Glutamatergic neuron (in vitro differentiated cells): ENCODE measurements around the gene FUBP3. TPM values are rescaled to one million over a fixed set of nuclear protein-coding genes. Genes with fewer than 3 reads are reported as not detected.

ENCODE experiments used
- DNase-seq: peaks from one replicate; pipeline ENCODE4 v3.0.0; 2022
- H3K27ac Mint-ChIP-seq: one replicate; pipeline ENCODE4 v1.8.0; 2020; ENCODE audit warnings: mild to moderate bottlenecking, mixed read lengths, inconsistent platforms; ENCODE audit not compliant: unreplicated experiment
- H3K27me3 Mint-ChIP-seq: one replicate; pipeline ENCODE4 v1.8.0; 2020; ENCODE audit warnings: mild to moderate bottlenecking, moderate library complexity, mixed read lengths, inconsistent platforms; ENCODE audit not compliant: unreplicated experiment
- H3K36me3 Mint-ChIP-seq: one replicate; pipeline ENCODE4 v1.8.0; 2020; ENCODE audit warnings: mild to moderate bottlenecking, mixed read lengths, inconsistent platforms; ENCODE audit not compliant: unreplicated experiment
- H3K4me1 Mint-ChIP-seq: one replicate; pipeline ENCODE4 v1.8.0; 2020; ENCODE audit warnings: mild to moderate bottlenecking, low read depth, mixed read lengths, inconsistent platforms; ENCODE audit not compliant: unreplicated experiment
- H3K4me3 Mint-ChIP-seq: one replicate; pipeline ENCODE4 v1.8.0; 2020; ENCODE audit warnings: mild to moderate bottlenecking, mixed read lengths, inconsistent platforms; ENCODE audit not compliant: unreplicated experiment
- H3K9me3 Mint-ChIP-seq: one replicate; pipeline ENCODE4 v1.8.0; 2020; ENCODE audit warnings: mild to moderate bottlenecking, moderate library complexity, mixed read lengths, inconsistent platforms; ENCODE audit not compliant: unreplicated experiment
- CTCF ChIP-seq: fragments of 200-600 bp; sonication (generic); IDR thresholded peaks from one replicate; pipeline ENCODE4 v1.5.0; 2021; ENCODE audit not compliant: partially characterized antibody, unreplicated experiment
- total RNA-seq: library from RNA; stranded (reverse); fragmentation: NEBNext Ultra II Directional; extraction: Animal tissue kit (Norgen Biotek cat#: 25700); gene quantifications from one replicate; pipeline ENCODE4 v1.2.1, GENCODE V29; 2021; ENCODE audit not compliant: unreplicated experiment

Gene FUBP3
- total RNA-seq, 1 donor from 2014 or later, result 76.8 TPM

- Mint-ChIP-seq H3K9me3 (peaks cover 8% of the 10 kb centered on the region), H3K4me3 (no peak overlapping the region), H3K4me1 (peaks cover 19% of the 10 kb centered on the region), H3K27me3 (peaks cover 9% of the 10 kb centered on the region), H3K27ac (no peak overlapping the region), H3K36me3 (no peaks in the 10 kb centered on the region)
- no peak for DNase-seq
- no peak for TF ChIP-seq CTCF
Observed at GRCh38 chr9:130675396-130675795, 96.0 kb downstream of the FUBP3 start.

GRCh38 chr9:130677252-130677651 lies 97.9 kb downstream of the FUBP3 start:
- H3K36me3 Mint-ChIP-seq, result no peaks in the 10 kb centered on the region
- no peak for DNase-seq
- H3K27ac Mint-ChIP-seq, result no peak overlapping the region
- TF ChIP-seq CTCF, result no peak
- peaks cover 9% of the 10 kb centered on the region for H3K27me3 Mint-ChIP-seq
- H3K4me3 Mint-ChIP-seq, result no peak overlapping the region
- peaks cover 13% of the 10 kb centered on the region for H3K4me1 Mint-ChIP-seq
- H3K9me3 Mint-ChIP-seq, result peaks cover 7% of the 10 kb centered on the region

- H3K27ac Mint-ChIP-seq, result no peak overlapping the region
- peak; percentile 89 for DNase-seq
- H3K4me3 Mint-ChIP-seq, result no peak overlapping the region
- H3K36me3 Mint-ChIP-seq, result peaks cover 8% of the 10 kb centered on the region
- no peak for TF ChIP-seq CTCF
- H3K27me3 Mint-ChIP-seq, result peaks cover 6% of the 10 kb centered on the region
- H3K4me1 Mint-ChIP-seq, result peaks cover 5% of the 10 kb centered on the region
- peaks cover 4% of the 10 kb centered on the region for H3K9me3 Mint-ChIP-seq
Observed at GRCh38 chr9:130680836-130681768, 101.7 kb downstream of the FUBP3 start.

GRCh38 chr9:130681769-130682420 lies 102.5 kb downstream of the FUBP3 start:
- Mint-ChIP-seq H3K36me3 (peaks cover 8% of the 10 kb centered on the region), H3K27ac (no peak overlapping the region), H3K4me1 (peaks cover 5% of the 10 kb centered on the region), H3K4me3 (peak overlapping the region; percentile 75), H3K27me3 (peaks cover 3% of the 10 kb centered on the region), H3K9me3 (peaks cover 4% of the 10 kb centered on the region)
- TF ChIP-seq CTCF, result no peak
- peak; percentile 48 for DNase-seq
